Caco-2 (cell line): ENCODE results near the gene CRIP1. TPM values are rescaled to one million over a fixed set of nuclear protein-coding genes. Genes with fewer than 3 reads are reported as not detected.

ENCODE experiments used
- BruUV-seq: library from RNA; stranded (reverse); fragments of 400-500 nt; replicated peaks from 2 replicates; lab custom pipeline; 2021; lab: Mats Ljungman, UMichigan
- CTCF ChIA-PET: fragments of 300-600 bp; sonication (Branson Sonifier 250); formaldehyde crosslinking; loops from one replicate; lab custom pipeline; 2022; ENCODE audit warnings: antibody characterized with exemption; lab: Charles Lee
- POLR2A ChIA-PET: fragments of 300-600 bp; sonication (Branson Sonifier 250); formaldehyde crosslinking; loops from one replicate; lab custom pipeline; 2022; ENCODE audit warnings: antibody characterized with exemption; lab: Charles Lee
- DNase-seq, 2 experiments: peaks; one replicate each; pipeline versions ENCODE4 v3.0.0 to v3.0.0-alpha.2; 2020 to 2022
- H3K27me3 ChIP-seq: replicated peaks from 2 replicates; pipeline ENCODE4 v1.6.0; 2011; ENCODE audit warnings: low read length; ENCODE audit not compliant: control insufficient read depth, insufficient read depth
- H3K36me3 ChIP-seq: 2 replicates; pipeline ENCODE4 v1.5.1; 2011; ENCODE audit warnings: low read length; ENCODE audit not compliant: control insufficient read depth, insufficient read depth
- H3K4me1 ChIP-seq: fragments of 250-450 bp; sonication (Bioruptor Pico); 2 replicates; pipeline ENCODE4 v1.5.1; 2020; ENCODE audit warnings: mild to moderate bottlenecking
- H3K4me3 ChIP-seq: 2 replicates; pipeline ENCODE4 v1.5.1; 2011; ENCODE audit warnings: low read depth, mild to moderate bottlenecking, control low read depth, low read length
- H3K9me3 ChIP-seq: fragments of 250-450 bp; sonication (Bioruptor Pico); 2 replicates; pipeline ENCODE4 v1.5.1; 2020; ENCODE audit warnings: mild to moderate bottlenecking, moderate library complexity
- H3K27ac Mint-ChIP-seq: one replicate; pipeline ENCODE4 v1.8.0; 2022; ENCODE audit warnings: mixed read lengths; ENCODE audit not compliant: unreplicated experiment
- H3K27me3 Mint-ChIP-seq: one replicate; pipeline ENCODE4 v1.8.0; 2022; ENCODE audit warnings: mixed read lengths; ENCODE audit not compliant: insufficient read depth, unreplicated experiment
- H3K36me3 Mint-ChIP-seq: one replicate; pipeline ENCODE4 v1.8.0; 2022; ENCODE audit warnings: mild to moderate bottlenecking, mixed read lengths; ENCODE audit not compliant: insufficient read depth, unreplicated experiment
- H3K4me1 Mint-ChIP-seq: one replicate; pipeline ENCODE4 v1.8.0; 2022; ENCODE audit warnings: low read depth, mixed read lengths; ENCODE audit not compliant: unreplicated experiment
- H3K4me3 Mint-ChIP-seq: one replicate; pipeline ENCODE4 v1.8.0; 2022; ENCODE audit warnings: mild to moderate bottlenecking, moderate library complexity, mixed read lengths; ENCODE audit not compliant: unreplicated experiment
- H3K9me3 Mint-ChIP-seq: one replicate; pipeline ENCODE4 v1.8.0; 2022; ENCODE audit warnings: mixed read lengths; ENCODE audit not compliant: unreplicated experiment
- intact Hi-C: fragments of 100-400 bp; cut with micrococcal nuclease; formaldehyde crosslinking; loops from one replicate; pipeline ENCODE4 v1.10.0; 2022; ENCODE audit not compliant: unreplicated experiment
- total RNA-seq: library from RNA; stranded (reverse); gene quantifications from 2 replicates; pipeline ENCODE4 v1.2.3, GENCODE V29; 2022
- TF ChIP-seq, protein P1 (sequence below), 2 experiments: fragments of 200-600 bp in 1 of 2; IDR thresholded peaks; 1 replicate in 1 of 2; 2 replicates in 1 of 2; pipeline versions ENCODE4 v1.5.1 to v1.8.0; 2011 to 2022; ENCODE audit warnings: antibody characterized with exemption in 1 of 2, control low read depth in 1 of 2, inconsistent platforms in 1 of 2, low read depth in 1 of 2, low read length in 1 of 2, mild to moderate bottlenecking in 1 of 2, moderate library complexity in 1 of 2; ENCODE audit not compliant: insufficient read depth in 1 of 2, severe bottlenecking in 1 of 2, unreplicated experiment in 1 of 2

The CRIP1 gene
- total RNA-seq, 1 experiment from 2014 or later, result 75.1 TPM

DNA sequence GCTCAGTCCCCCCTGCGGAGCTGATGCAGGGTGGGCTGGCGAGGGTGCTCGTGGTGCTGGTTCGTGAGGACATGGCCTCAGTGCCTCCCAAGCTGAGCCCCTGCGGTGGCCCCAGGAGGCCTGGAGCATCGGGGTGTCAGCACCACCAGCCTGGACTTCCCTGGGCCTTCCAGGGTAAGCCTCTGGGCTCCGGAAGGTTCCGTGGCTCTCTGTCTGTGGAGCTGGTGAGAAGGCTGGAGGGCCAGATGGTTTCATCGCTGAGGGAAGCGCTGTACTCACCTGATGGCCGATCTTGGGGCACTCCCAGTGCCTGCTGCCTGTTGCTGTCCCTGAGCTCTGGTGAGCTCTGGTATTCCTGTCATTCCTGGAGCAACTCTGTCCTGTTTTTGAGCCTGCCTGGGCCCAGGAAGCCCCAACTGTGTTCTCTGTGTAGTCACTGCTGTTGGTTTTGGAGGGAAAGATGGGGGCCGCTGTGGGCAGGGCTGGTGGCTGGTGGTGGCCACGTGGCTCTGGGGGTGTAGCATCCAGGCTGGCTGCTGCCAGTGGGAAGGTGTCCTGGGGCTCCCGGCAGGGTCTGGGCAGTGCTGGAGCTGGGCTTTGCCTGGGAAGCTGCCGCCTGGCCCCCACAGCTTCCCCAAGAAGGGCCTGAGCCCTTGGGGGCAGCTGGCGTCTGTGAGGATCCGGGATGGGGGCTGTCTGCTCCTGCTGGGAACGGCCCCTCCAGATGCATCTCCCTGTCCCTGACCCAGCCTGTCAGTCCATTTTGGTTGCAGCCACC, 48.8 kb upstream of the CRIP1 start:
- no peak overlapping the region for H3K4me3 Mint-ChIP-seq
- Histone ChIP-seq H3K27me3 (no peaks in the 10 kb centered on the region), H3K9me3 (no peaks in the 10 kb centered on the region), H3K4me1 (0 out of 2 replicates have a peak, but pooled peaks cover 4% of the 10 kb centered on the region), H3K36me3 (no peaks in the 10 kb centered on the region; the same call in 1 of the 2 replicates), H3K4me3 (no peak overlapping the region)
- peaks cover 18% of the 10 kb centered on the region for H3K36me3 Mint-ChIP-seq
- DNase-seq, result no peak
- H3K27ac Mint-ChIP-seq, result no peak overlapping the region
- TF ChIP-seq, protein P1, sequence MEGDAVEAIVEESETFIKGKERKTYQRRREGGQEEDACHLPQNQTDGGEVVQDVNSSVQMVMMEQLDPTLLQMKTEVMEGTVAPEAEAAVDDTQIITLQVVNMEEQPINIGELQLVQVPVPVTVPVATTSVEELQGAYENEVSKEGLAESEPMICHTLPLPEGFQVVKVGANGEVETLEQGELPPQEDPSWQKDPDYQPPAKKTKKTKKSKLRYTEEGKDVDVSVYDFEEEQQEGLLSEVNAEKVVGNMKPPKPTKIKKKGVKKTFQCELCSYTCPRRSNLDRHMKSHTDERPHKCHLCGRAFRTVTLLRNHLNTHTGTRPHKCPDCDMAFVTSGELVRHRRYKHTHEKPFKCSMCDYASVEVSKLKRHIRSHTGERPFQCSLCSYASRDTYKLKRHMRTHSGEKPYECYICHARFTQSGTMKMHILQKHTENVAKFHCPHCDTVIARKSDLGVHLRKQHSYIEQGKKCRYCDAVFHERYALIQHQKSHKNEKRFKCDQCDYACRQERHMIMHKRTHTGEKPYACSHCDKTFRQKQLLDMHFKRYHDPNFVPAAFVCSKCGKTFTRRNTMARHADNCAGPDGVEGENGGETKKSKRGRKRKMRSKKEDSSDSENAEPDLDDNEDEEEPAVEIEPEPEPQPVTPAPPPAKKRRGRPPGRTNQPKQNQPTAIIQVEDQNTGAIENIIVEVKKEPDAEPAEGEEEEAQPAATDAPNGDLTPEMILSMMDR (IDR thresholded peaks at IDR 0.05; ENCODE audit: insufficient read depth in 1 of 2, low read depth in 1 of 2, low read length in 1 of 2, severe bottlenecking in 1 of 2, unreplicated experiment in 1 of 2), result no peak
- POLR2A ChIA-PET, result no interaction called here
- no peaks in the 10 kb centered on the region for H3K9me3 Mint-ChIP-seq
- BruUV-seq, result no TSS peak
- CTCF ChIA-PET, result no interaction called here
- intact Hi-C loops, result no loop called here
- peaks cover 4% of the 10 kb centered on the region for H3K4me1 Mint-ChIP-seq
- no peaks in the 10 kb centered on the region for H3K27me3 Mint-ChIP-seq

DNA sequence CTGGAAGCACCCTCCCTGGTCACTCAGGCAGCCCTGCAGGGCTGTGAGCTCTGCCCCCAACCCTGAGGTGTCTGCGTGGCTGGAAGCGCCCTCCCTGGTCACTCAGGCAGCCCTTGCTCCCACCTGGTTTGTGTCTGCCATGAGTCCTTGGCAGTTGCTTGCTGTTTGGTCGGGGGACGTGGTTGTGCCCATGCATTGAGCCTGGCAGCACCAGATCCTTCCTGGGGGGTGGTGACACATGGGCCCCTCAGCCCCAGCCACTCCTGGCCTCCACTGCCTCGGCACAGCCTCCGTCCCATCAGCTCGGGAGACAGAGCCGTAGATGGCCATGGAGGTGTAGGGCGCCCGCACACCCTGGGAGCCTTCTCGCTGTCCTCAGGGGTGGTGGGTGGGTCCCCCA, 47.5 kb upstream of the CRIP1 start:
- Histone ChIP-seq H3K4me1 (no peaks in the 10 kb centered on the region), H3K9me3 (no peaks in the 10 kb centered on the region), H3K27me3 (no peaks in the 10 kb centered on the region), H3K36me3 (no peaks in the 10 kb centered on the region; the same call in 1 of the 2 replicates), H3K4me3 (no peak overlapping the region)
- CTCF ChIA-PET, result no interaction called here
- H3K4me3 Mint-ChIP-seq, result no peak overlapping the region
- BruUV-seq, result no TSS peak
- POLR2A ChIA-PET, result no interaction called here
- no peak overlapping the region for H3K27ac Mint-ChIP-seq
- no peaks in the 10 kb centered on the region for H3K9me3 Mint-ChIP-seq
- no peaks in the 10 kb centered on the region for H3K27me3 Mint-ChIP-seq
- TF ChIP-seq, protein P1 (IDR thresholded peaks at IDR 0.05; ENCODE audit: insufficient read depth in 1 of 2, low read depth in 1 of 2, low read length in 1 of 2, severe bottlenecking in 1 of 2, unreplicated experiment in 1 of 2), result no peak
- H3K4me1 Mint-ChIP-seq, result no peaks in the 10 kb centered on the region
- intact Hi-C loops, result no loop called here
- H3K36me3 Mint-ChIP-seq, result peaks cover 20% of the 10 kb centered on the region
- no peak for DNase-seq

DNA sequence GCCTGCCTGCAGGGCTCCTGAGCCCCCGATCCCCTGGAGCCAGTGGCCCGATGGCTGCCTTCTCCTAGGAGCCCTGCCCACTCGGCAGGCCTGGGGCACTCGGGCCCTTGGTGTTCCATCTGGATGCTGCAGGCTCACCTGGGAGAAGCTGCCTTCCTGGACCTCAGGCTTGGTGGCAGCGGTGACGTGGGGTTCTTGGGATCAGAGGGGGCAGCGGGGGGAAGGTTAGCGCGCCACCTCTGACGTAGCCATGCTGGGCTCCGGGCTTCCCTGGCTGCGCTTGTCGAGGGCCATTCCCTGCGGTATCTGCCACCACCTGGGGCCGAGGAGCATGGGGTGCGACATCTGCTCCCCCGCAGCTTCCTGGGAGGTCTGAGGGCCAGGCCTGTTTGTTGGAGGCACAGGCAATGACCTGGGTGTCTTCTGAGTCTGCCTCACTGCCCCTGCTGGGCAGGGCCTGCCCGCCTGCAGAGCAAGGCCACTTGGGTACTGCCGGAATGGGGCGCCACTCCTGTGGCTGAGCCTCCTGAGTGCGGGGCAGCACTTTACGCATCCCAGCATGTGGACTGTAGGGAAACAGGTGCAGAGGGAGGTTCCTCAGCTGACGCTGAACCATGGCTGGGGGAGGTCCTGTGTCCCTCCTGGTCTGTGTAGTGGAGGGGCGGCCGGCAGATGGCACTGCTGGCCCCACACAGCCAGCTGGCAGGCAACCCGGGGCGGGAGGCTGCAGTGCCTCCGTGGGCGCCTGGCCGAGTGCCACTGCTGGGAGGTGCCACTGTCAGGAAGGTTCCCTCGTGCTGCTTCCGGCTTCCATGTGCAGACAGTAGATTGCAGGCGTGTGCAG, 46.8 kb upstream of the CRIP1 start:
- Mint-ChIP-seq H3K36me3 (peaks cover 20% of the 10 kb centered on the region), H3K4me3 (no peak overlapping the region), H3K9me3 (no peaks in the 10 kb centered on the region), H3K4me1 (no peaks in the 10 kb centered on the region), H3K27ac (no peak overlapping the region), H3K27me3 (no peaks in the 10 kb centered on the region)
- no TSS peak for BruUV-seq
- DNase-seq, result no peak
- H3K36me3 ChIP-seq, result no peaks in the 10 kb centered on the region; the same call in 1 of the 2 replicates
- TF ChIP-seq, protein P1 (IDR thresholded peaks at IDR 0.05; ENCODE audit: insufficient read depth in 1 of 2, low read depth in 1 of 2, low read length in 1 of 2, severe bottlenecking in 1 of 2, unreplicated experiment in 1 of 2), result no peak
- intact Hi-C loops, result no loop called here
- POLR2A ChIA-PET, result no interaction called here
- no peak overlapping the region for H3K4me3 ChIP-seq
- no peaks in the 10 kb centered on the region for H3K9me3 ChIP-seq
- H3K27me3 ChIP-seq, result no peaks in the 10 kb centered on the region
- no peaks in the 10 kb centered on the region for H3K4me1 ChIP-seq
- CTCF ChIA-PET, result no interaction called here
